Endothelial cell of umbilical vein (primary cell): Measurements from ENCODE around the gene CLIC4. TPM values are rescaled to one million over a fixed set of nuclear protein-coding genes. Genes with fewer than 3 reads are reported as not detected.
"Not testable (repeated sequence)": the region's sequence is repeated elsewhere in the genome, so short reads cannot be mapped to it uniquely, and the experiment has no call there.

ENCODE experiments used
- BruUV-seq: library from RNA; stranded (reverse); fragments of 400-500 nt; replicated peaks from 2 replicates; lab custom pipeline; 2021; lab: Mats Ljungman, UMichigan
- CTCF ChIA-PET: fragments of 300-600, 350-600 bp; sonication (Branson Sonifier 250); formaldehyde crosslinking; loops from one replicate; lab custom pipeline; 2021; ENCODE audit warnings: antibody characterized with exemption, inconsistent platforms; lab: Charles Lee
- POLR2A ChIA-PET: fragments of 300-600, 350-600 bp; sonication (Branson Sonifier 250); formaldehyde crosslinking; loops from one replicate; lab custom pipeline; 2021; ENCODE audit warnings: antibody characterized with exemption, inconsistent platforms; lab: Charles Lee
- DNase-seq: peaks from one replicate; pipeline ENCODE4 v3.0.0-alpha.2; 2011; ENCODE audit warnings: low read depth, low spot score
- FAIRE-seq: peaks from 2 replicates; lab custom pipeline; 2011; peaks lifted over from hg19 to GRCh38; lab: Jason Lieb, UNC
- H2AFZ ChIP-seq: 2 replicates; pipeline ENCODE4 v1.6.0; 2012; ENCODE audit warnings: low read depth, low read length, control low read depth, inconsistent platforms
- H3K27ac ChIP-seq: 2 replicates; pipeline ENCODE4 v1.5.1; 2011; ENCODE audit warnings: low read depth, mild to moderate bottlenecking, control low read depth, low read length, moderate library complexity; ENCODE audit not compliant: insufficient read depth
- H3K27me3 ChIP-seq, 2 experiments: 2 replicates each; pipeline versions ENCODE4 v1.6.0 to v1.6.1; 2011; ENCODE audit warnings: low read length in 2 of 2, mixed read lengths in 1 of 2; ENCODE audit not compliant: control insufficient read depth in 2 of 2, insufficient read depth in 2 of 2
- H3K36me3 ChIP-seq, 2 experiments: 2 replicates in 1 of 2; 3 replicates in 1 of 2; pipeline ENCODE4 v1.5.1; 2011; ENCODE audit warnings: low read length in 2 of 2, mild to moderate bottlenecking in 1 of 2, moderate library complexity in 1 of 2; ENCODE audit not compliant: control insufficient read depth in 2 of 2, insufficient read depth in 2 of 2; ENCODE audit errors: extremely low read depth in 1 of 2
- H3K4me1 ChIP-seq: 3 replicates; pipeline ENCODE4 v1.5.1; 2011; ENCODE audit warnings: mild to moderate bottlenecking, low read length; ENCODE audit not compliant: control insufficient read depth, insufficient read depth; ENCODE audit errors: extremely low read depth
- H3K4me2 ChIP-seq: 2 replicates; pipeline ENCODE4 v1.6.1; 2011; ENCODE audit warnings: low read length, control low read depth, mixed read lengths; ENCODE audit not compliant: insufficient read depth
- H3K4me3 ChIP-seq, 3 experiments: fragments of 200-600 bp in 1 of 3; sonication (generic), shearing (Covaris generic) in 1 of 3; replicated peaks in 1 of 3; 2 replicates each; pipeline ENCODE4 v1.5.1; 2011 to 2016; ENCODE audit warnings: control low read depth in 3 of 3, low read length in 3 of 3, mild to moderate bottlenecking in 2 of 3, inconsistent platforms in 1 of 3, low read depth in 1 of 3, moderate library complexity in 1 of 3; ENCODE audit not compliant: insufficient read depth in 1 of 3
- H3K79me2 ChIP-seq: 2 replicates; pipeline ENCODE4 v1.6.0; 2012; ENCODE audit warnings: low read length, inconsistent platforms; ENCODE audit not compliant: control insufficient read depth, insufficient read depth
- H3K9ac ChIP-seq: replicated peaks from 2 replicates; pipeline ENCODE3; 2011; ENCODE audit warnings: low read length, control low read depth; ENCODE audit not compliant: insufficient read depth; ENCODE audit errors: extremely low read depth
- H3K9me1 ChIP-seq: replicated peaks from 3 replicates; pipeline ENCODE4 v1.6.0; 2011; ENCODE audit warnings: mild to moderate bottlenecking, low read length; ENCODE audit not compliant: control insufficient read depth, insufficient read depth; ENCODE audit errors: extremely low read depth
- H3K9me3 ChIP-seq: replicated peaks from 2 replicates; pipeline ENCODE4 v1.5.1; 2012; ENCODE audit warnings: low read length, inconsistent platforms; ENCODE audit not compliant: control insufficient read depth, insufficient read depth
- H4K20me1 ChIP-seq: replicated peaks from 2 replicates; pipeline ENCODE3; 2011; ENCODE audit warnings: mild to moderate bottlenecking, low read length; ENCODE audit not compliant: control insufficient read depth, insufficient read depth; ENCODE audit errors: extremely low read depth
- MYC ChIP-seq: IDR thresholded peaks from one replicate; pipeline ENCODE4 v1.6.1; 2011; ENCODE audit warnings: mild to moderate bottlenecking, low read depth, low read length
- dilution Hi-C: fragments of 300-500 bp; cut with MboI; formaldehyde crosslinking; loops from one replicate; pipeline ENCODE4 v1.15.0; 2019; ENCODE audit warnings: low sequenced_read_pairs; ENCODE audit not compliant: extremely low pct_ligation_motif_present
- intact Hi-C: fragments of 100-400 bp; cut with micrococcal nuclease; formaldehyde crosslinking; loops from one replicate; pipeline ENCODE4 v1.10.0; 2022
- polyA plus RNA-seq, 4 experiments: library from polyadenylated mRNA; depleted of rRNA in 3 of 4; stranded (reverse) in 3 of 4; unstranded in 1 of 4; fragments of >200 nt; gene quantifications; 2 replicates each; pipeline versions ENCODE4 v1.2.1 to v1.2.3, GENCODE V29; 2011 to 2012; ENCODE audit warnings: missing spikeins in 1 of 4
- total RNA-seq: library from RNA; stranded (reverse); gene quantifications from 2 replicates; pipeline ENCODE4 v1.2.3, GENCODE V29; 2021

Gene CLIC4
- total and polyA plus RNA-seq, 2 donors (not counting 3 experiments of a cell fraction or from before 2014, with no cell fraction given), result 97.5 to 330 TPM

- intact Hi-C loops, result no loop called here
- Histone ChIP-seq H3K9me3 (no peaks in the 10 kb centered on the region), H3K27me3 (no peaks in the 10 kb centered on the region), H3K9me1 (no peaks in the 10 kb centered on the region), H3K36me3 (no peaks in the 10 kb centered on the region), H3K4me3 (no peak overlapping the region), H3K4me2 (peak overlapping the region; percentile 91), H2AFZ (no peak overlapping the region), H3K9ac (no peak overlapping the region), H3K79me2 (peaks cover 80% of the 10 kb centered on the region), H3K4me1 (peaks cover 61% of the 10 kb centered on the region), H3K27ac (peak overlapping the region; percentile 86), H4K20me1 (no peaks in the 10 kb centered on the region)
- TF ChIP-seq MYC, result no peak
- CTCF ChIA-PET, result interaction anchor here (0.7 to 2.9 kb wide), 7 partner anchors 13 to 118 kb away, joined by 3 to 15 read pairs (median 5); no protein-coding TSS in a partner anchor
- FAIRE-seq, result no peak
- BruUV-seq, result no TSS peak
- peak; percentile 24 for DNase-seq
- POLR2A ChIA-PET, result interaction anchor here (0.6 to 2.8 kb wide), 3 partner anchors 52 to 123 kb away, joined by 3 to 27 read pairs (median 11); partner anchors contain the start of gene CLIC4
- dilution Hi-C loops, result no loop called here
Observed at GRCh38 chr1:24806588-24806987, 61.3 kb downstream of the CLIC4 start.

DNA sequence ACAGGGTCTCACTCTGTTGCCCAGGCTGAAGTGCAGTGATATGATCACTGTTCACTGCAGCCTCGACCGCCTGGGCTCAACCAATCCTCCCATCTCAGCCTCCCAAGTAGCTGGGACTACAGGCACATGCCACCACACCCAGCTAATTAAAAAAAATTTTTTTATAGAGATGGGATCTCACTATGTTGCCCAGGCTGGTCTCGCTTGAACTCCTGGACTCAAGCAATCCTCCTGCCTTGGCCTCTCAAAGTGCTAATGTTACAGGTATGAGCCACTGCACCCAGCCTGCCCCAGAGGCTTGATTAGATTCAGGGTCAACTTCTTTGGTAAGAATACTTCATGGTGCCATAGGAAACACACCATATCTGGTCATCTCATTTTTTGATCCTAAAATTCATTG lies 66.2 kb downstream of the CLIC4 start:
- H3K27me3 ChIP-seq, H3K9ac ChIP-seq, H3K9me1 ChIP-seq, H3K4me2 ChIP-seq, H2AFZ ChIP-seq, DNase-seq, intact Hi-C loops, H3K36me3 ChIP-seq, H3K9me3 ChIP-seq, CTCF ChIA-PET, H4K20me1 ChIP-seq, dilution Hi-C loops, H3K4me3 ChIP-seq, BruUV-seq, FAIRE-seq, H3K27ac ChIP-seq: not testable (repeated sequence)
- Histone ChIP-seq H3K4me1 (peaks cover 22% of the 10 kb centered on the region), H3K79me2 (peaks cover 86% of the 10 kb centered on the region)
- POLR2A ChIA-PET, result interaction anchor here (1.4 kb wide), 1 partner anchor 66 kb away, joined by 3 read pairs; the partner anchor contains the start of gene CLIC4

DNA sequence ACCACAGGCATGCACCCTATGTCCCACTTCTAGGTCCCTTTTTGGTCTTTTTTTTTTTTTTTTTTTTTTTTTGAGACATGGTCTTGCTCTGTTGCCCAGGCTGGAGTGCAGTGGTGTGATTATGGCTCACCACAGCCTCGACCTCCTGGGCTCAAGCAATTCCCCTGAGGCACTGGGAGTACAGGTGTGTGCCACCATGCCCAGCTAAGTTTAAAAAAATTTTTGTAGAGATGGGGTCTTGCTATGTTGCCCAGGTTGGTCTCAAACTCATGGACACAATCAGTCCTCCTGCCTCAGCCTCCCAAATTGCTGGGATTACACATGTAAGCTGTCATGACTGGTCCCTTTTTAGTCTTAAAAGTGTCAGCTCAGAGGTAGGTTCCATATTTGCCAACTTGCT lies 75.0 kb downstream of the CLIC4 start:
- H4K20me1 ChIP-seq, BruUV-seq, H3K9me3 ChIP-seq, H3K4me2 ChIP-seq, FAIRE-seq, POLR2A ChIA-PET, H2AFZ ChIP-seq, H3K27ac ChIP-seq, DNase-seq, H3K4me1 ChIP-seq, H3K36me3 ChIP-seq, H3K27me3 ChIP-seq, H3K9ac ChIP-seq, dilution Hi-C loops, intact Hi-C loops, H3K4me3 ChIP-seq, H3K9me1 ChIP-seq: not testable (repeated sequence)
- peaks cover 90% of the 10 kb centered on the region for H3K79me2 ChIP-seq
- CTCF ChIA-PET, result interaction anchor here (1.2 to 2.8 kb wide), 4 partner anchors 10 to 132 kb away, joined by 4 to 9 read pairs (median 8); no protein-coding TSS in a partner anchor
